Liver (tissue), 9 donors: ENCODE measurements around the gene PLD4. TPM values are rescaled to one million over a fixed set of nuclear protein-coding genes. Genes with fewer than 3 reads are reported as not detected.

Source experiments
- DNase-seq: peaks from one replicate; pipeline ENCODE4 v3.0.0-alpha.2; 2017; ENCODE audit warnings: low spot score
- H3K27ac ChIP-seq, 2 donors: one replicate each; pipeline ENCODE4 v1.7.0; 2013; ENCODE audit warnings: inconsistent platforms in 2 of 2, low read length in 2 of 2, control low read depth in 1 of 2, low read depth in 1 of 2, mild to moderate bottlenecking in 1 of 2
- H3K27me3 ChIP-seq, 4 donors: one replicate each; pipeline versions ENCODE4 v1.6.1 to v1.7.0; 2013; ENCODE audit warnings: low read length in 3 of 4, inconsistent platforms in 1 of 4, mild to moderate bottlenecking in 1 of 4, moderate library complexity in 1 of 4; ENCODE audit not compliant: control insufficient read depth in 4 of 4, insufficient read depth in 4 of 4
- H3K36me3 ChIP-seq, 4 donors: one replicate each; pipeline versions ENCODE4 v1.6.1 to v1.7.0; 2013; ENCODE audit warnings: low read length in 3 of 4, mild to moderate bottlenecking in 3 of 4, low read depth in 1 of 4, moderate library complexity in 1 of 4; ENCODE audit not compliant: control insufficient read depth in 4 of 4, insufficient read depth in 3 of 4
- H3K4me1 ChIP-seq, 4 donors: one replicate each; pipeline versions ENCODE4 v1.6.1 to v1.7.0; 2013; ENCODE audit warnings: low read length in 3 of 4, mild to moderate bottlenecking in 3 of 4, moderate library complexity in 1 of 4; ENCODE audit not compliant: control insufficient read depth in 4 of 4, insufficient read depth in 4 of 4
- H3K4me3 ChIP-seq, 3 donors: one replicate each; pipeline versions ENCODE4 v1.6.1 to v1.7.0; 2013; ENCODE audit warnings: low read length in 3 of 3, control low read depth in 1 of 3, low read depth in 1 of 3, mild to moderate bottlenecking in 1 of 3
- H3K9ac ChIP-seq, 2 donors: one replicate each; pipeline ENCODE4 v1.7.0; 2013; ENCODE audit warnings: low read length in 2 of 2, mild to moderate bottlenecking in 2 of 2, moderate library complexity in 2 of 2, control low read depth in 1 of 2, low read depth in 1 of 2
- H3K9me3 ChIP-seq, 4 donors: one replicate each; pipeline versions ENCODE4 v1.6.1 to v1.7.0; 2013; ENCODE audit warnings: low read length in 3 of 4; ENCODE audit not compliant: control insufficient read depth in 4 of 4
- ATF3 ChIP-seq: IDR thresholded peaks from 2 replicates; pipeline ENCODE4 v1.6.1; 2016; ENCODE audit warnings: antibody characterized with exemption
- CTCF ChIP-seq: fragments of 150-350 bp; IDR thresholded peaks from 2 replicates; pipeline ENCODE4 v1.5.1; 2017; ENCODE audit warnings: improper control_type of control experiment, low read depth, low read length; ENCODE audit not compliant: missing input control
- EGR1 ChIP-seq, 2 donors: IDR thresholded peaks; 2 replicates each; pipeline ENCODE4 v1.6.1; 2016 to 2018; ENCODE audit warnings: antibody characterized with exemption in 2 of 2, low read depth in 2 of 2
- FOXA1 ChIP-seq: IDR thresholded peaks from 2 replicates; pipeline ENCODE4 v1.6.1; 2016; ENCODE audit warnings: antibody characterized with exemption
- HNF4A ChIP-seq, 2 donors: conservative IDR thresholded peaks; 2 replicates each; pipeline ENCODE4 v1.6.1; 2016; ENCODE audit warnings: antibody characterized with exemption in 2 of 2, mild to moderate bottlenecking in 2 of 2
- HNF4G ChIP-seq: IDR thresholded peaks from 2 replicates; pipeline ENCODE4 v1.6.1; 2016; ENCODE audit warnings: antibody characterized with exemption
- NR2F2 ChIP-seq: IDR thresholded peaks from 2 replicates; pipeline ENCODE4 v1.6.1; 2016; ENCODE audit warnings: antibody characterized with exemption
- REST ChIP-seq: IDR thresholded peaks from 2 replicates; pipeline ENCODE4 v1.6.1; 2016; ENCODE audit warnings: antibody characterized with exemption, mild to moderate bottlenecking
- RXRA ChIP-seq, 2 donors: IDR thresholded peaks; 2 replicates each; pipeline ENCODE4 v1.6.1; 2017 to 2018; ENCODE audit warnings: antibody characterized with exemption in 2 of 2, mild to moderate bottlenecking in 1 of 2
- SP1 ChIP-seq: IDR thresholded peaks from 2 replicates; pipeline ENCODE4 v1.6.1; 2018; ENCODE audit warnings: antibody characterized with exemption, mild to moderate bottlenecking
- TAF1 ChIP-seq: conservative IDR thresholded peaks from 2 replicates; pipeline ENCODE4 v1.6.1; 2016; ENCODE audit warnings: antibody characterized with exemption, mild to moderate bottlenecking
- WGBS: extraction: QIAGEN DNeasy Blood & Tissue Kit; methylation state at CpG from one replicate; pipeline ENCODE4 v1.1.7; 2013; 5-methylcytosine and 5-hydroxymethylcytosine counted together
- polyA plus RNA-seq, 2 donors: library from polyadenylated mRNA; stranded (reverse) in 1 of 2; unstranded in 1 of 2; fragments of 200-250 nt in 1 of 2; fragments of >200 nt in 1 of 2; fragmentation: Nextera tagmentation in 1 of 2; extraction: Ambion mirVana in 1 of 2; gene quantifications; one replicate each; pipeline versions ENCODE4 v1.2.1 to v1.2.3, GENCODE V29; 2013 to 2015
- total RNA-seq, 2 donors: library from RNA; depleted of rRNA; stranded (reverse); fragments of >200 nt; gene quantifications; one replicate each; pipeline ENCODE4 v1.2.3, GENCODE V29; 2014
- donor health status: healthy.
- donor health status: healthy.
- donor health status: healthy.
- donor health status: healthy.
- donor health status: healthy.

The PLD4 gene
- total and polyA plus RNA-seq, 4 donors = under 0.01 to 14.5 (median 0.35) TPM

GRCh38 chr14:104968541-104969401, 44.1 kb downstream of the PLD4 start:
- Histone ChIP-seq H3K36me3 (no peaks in the 10 kb centered on the region), H3K4me3 (no peak overlapping the region), H3K9ac (no peak overlapping the region), H3K4me1 (peaks cover 0 to 4% (median under 1%) of the 10 kb centered on the region in 4 donors), H3K27me3 (peaks cover 0 to 3% (median under 1%) of the 10 kb centered on the region in 4 donors), H3K27ac (no peak overlapping the region), H3K9me3 (no peaks in the 10 kb centered on the region)
- WGBS = 48% methylated on average over 21 of the region's 21 CpGs
- TF ChIP-seq RXRA (IDR thresholded peaks at IDR 0.05) (no peak), HNF4G (no peak), ATF3 (no peak), CTCF (no peak), NR2F2 (no peak), SP1 (no peak), FOXA1 (no peak), EGR1 (IDR thresholded peaks at IDR 0.05; ENCODE audit: low read depth in 2 of 2) (no peak), TAF1 (no peak), REST (no peak), HNF4A (conservative IDR thresholded peaks at IDR 0.05) (no peak)
- no peak for DNase-seq

- WGBS = 87% methylated on average over 10 of the region's 10 CpGs
- TF ChIP-seq FOXA1 = no peak
- no peak overlapping the region for H3K9ac ChIP-seq
- DNase-seq = no peak
- peaks cover 0 to 3% (median under 1%) of the 10 kb centered on the region in 4 donors for H3K27me3 ChIP-seq
- peaks cover 0 to 4% (median under 1%) of the 10 kb centered on the region in 4 donors for H3K4me1 ChIP-seq
- H3K4me3 ChIP-seq = no peak overlapping the region
- no peaks in the 10 kb centered on the region for H3K9me3 ChIP-seq
- no peak overlapping the region for H3K27ac ChIP-seq
- no peaks in the 10 kb centered on the region for H3K36me3 ChIP-seq
Observed at GRCh38 chr14:104969741-104970230, 45.1 kb downstream of the PLD4 start.
